IMR-90 (cell line): ENCODE data around the gene RPS25. TPM values are rescaled to one million over a fixed set of nuclear protein-coding genes. Genes with fewer than 3 reads are reported as not detected.
A peak's percentile ranks its signal among the peaks of the same experiment; 100 is the strongest.

Experiments used
- ATAC-seq: fragments of 200-7000 bp; cut with Tn5 transposase; 2 replicates; pipeline ENCODE4 v1.9.1; 2020; ENCODE audit warnings: low read depth, mild to moderate bottlenecking, moderate library complexity
- BruUV-seq: library from RNA; stranded (reverse); fragments of 400-500 nt; replicated peaks from 2 replicates; lab custom pipeline; 2021; lab: Mats Ljungman, UMichigan
- CTCF ChIA-PET: fragments of 300-600 bp; formaldehyde crosslinking; extraction: SDS; loops from one replicate; lab custom pipeline; 2021; ENCODE audit warnings: antibody characterized with exemption; lab: Yijun Ruan, JAX
- POLR2A ChIA-PET: fragments of 300-600 bp; sonication (Branson Sonifier 250); formaldehyde crosslinking; loops from one replicate; lab custom pipeline; 2022; ENCODE audit warnings: antibody characterized with exemption; ENCODE audit not compliant: unreplicated experiment; lab: Charles Lee
- DNase-seq: peaks from one replicate; pipeline ENCODE4 v3.0.0; 2013
- H2AFZ ChIP-seq: replicated peaks from 2 replicates; pipeline ENCODE3; 2013; ENCODE audit warnings: low read length, mild to moderate bottlenecking; ENCODE audit not compliant: poor library complexity
- H2AK5ac ChIP-seq: 2 replicates; pipeline ENCODE4 v1.6.1; 2013; ENCODE audit warnings: low read depth, low read length, inconsistent platforms
- H2AK9ac ChIP-seq: replicated peaks from 2 replicates; pipeline ENCODE3; 2013; ENCODE audit warnings: mild to moderate bottlenecking, low read depth, low read length, moderate library complexity; ENCODE audit not compliant: poor library complexity
- H2BK120ac ChIP-seq: 2 replicates; pipeline ENCODE4 v1.6.1; 2013; ENCODE audit warnings: low read depth, low read length, inconsistent platforms
- H2BK15ac ChIP-seq: 3 replicates; pipeline ENCODE4 v1.6.1; 2013; ENCODE audit warnings: low read depth, low read length, inconsistent platforms
- H2BK20ac ChIP-seq: 2 replicates; pipeline ENCODE4 v1.6.1; 2013; ENCODE audit warnings: low read depth, mild to moderate bottlenecking, inconsistent platforms, low read length, moderate library complexity
- H2BK5ac ChIP-seq: 2 replicates; pipeline ENCODE4 v1.6.1; 2013; ENCODE audit warnings: mild to moderate bottlenecking, low read depth, low read length, inconsistent platforms; ENCODE audit not compliant: poor library complexity, severe bottlenecking
- H3K14ac ChIP-seq: replicated peaks from 2 replicates; pipeline ENCODE4 v1.6.1; 2013; ENCODE audit warnings: low read depth, low read length, inconsistent platforms
- H3K18ac ChIP-seq: 2 replicates; pipeline ENCODE4 v1.6.1; 2013; ENCODE audit warnings: low read depth, low read length, control low read depth
- H3K23ac ChIP-seq: 2 replicates; pipeline ENCODE4 v1.6.1; 2013; ENCODE audit warnings: low read depth, low read length, inconsistent platforms
- H3K27ac ChIP-seq: 2 replicates; pipeline ENCODE4 v1.5.1; 2013; ENCODE audit warnings: mild to moderate bottlenecking, control low read depth, low read length; ENCODE audit not compliant: insufficient read depth
- H3K27me3 ChIP-seq: 2 replicates; pipeline ENCODE4 v1.6.1; 2013; ENCODE audit warnings: low read length; ENCODE audit not compliant: control insufficient read depth, insufficient read depth
- H3K36me3 ChIP-seq: 2 replicates; pipeline ENCODE4 v1.6.1; 2013; ENCODE audit warnings: low read length, mixed read lengths; ENCODE audit not compliant: control insufficient read depth, insufficient read depth
- H3K4ac ChIP-seq: 2 replicates; pipeline ENCODE4 v1.6.1; 2013; ENCODE audit warnings: low read depth, low read length, inconsistent platforms
- H3K4me1 ChIP-seq: 2 replicates; pipeline ENCODE4 v1.6.1; 2013; ENCODE audit warnings: low read length, mixed read lengths; ENCODE audit not compliant: control insufficient read depth, insufficient read depth
- H3K4me2 ChIP-seq: 2 replicates; pipeline ENCODE4 v1.6.1; 2013; ENCODE audit warnings: low read depth, mild to moderate bottlenecking, control low read depth, low read length, moderate library complexity
- H3K4me3 ChIP-seq: 2 replicates; pipeline ENCODE4 v1.5.1; 2013; ENCODE audit warnings: low read depth, mild to moderate bottlenecking, control low read depth, low read length, moderate library complexity; ENCODE audit not compliant: insufficient read depth
- H3K56ac ChIP-seq: 2 replicates; pipeline ENCODE4 v1.6.1; 2013; ENCODE audit warnings: low read length, inconsistent platforms; ENCODE audit not compliant: insufficient read depth; ENCODE audit errors: extremely low read depth
- H3K79me1 ChIP-seq, 2 experiments: 2 replicates each; pipeline ENCODE4 v1.6.1; 2013; ENCODE audit warnings: low read length in 2 of 2, inconsistent platforms in 1 of 2, low read depth in 1 of 2
- H3K9ac ChIP-seq: 2 replicates; pipeline ENCODE4 v1.6.1; 2013; ENCODE audit warnings: low read depth, low read length, control low read depth
- H3K9me1 ChIP-seq: 2 replicates; pipeline ENCODE4 v1.6.1; 2013; ENCODE audit warnings: low read length, inconsistent platforms; ENCODE audit not compliant: insufficient read depth
- H3K9me3 ChIP-seq: 2 replicates; pipeline ENCODE4 v1.6.1; 2013; ENCODE audit warnings: low read length; ENCODE audit not compliant: control insufficient read depth, insufficient read depth
- H4K20me1 ChIP-seq: 2 replicates; pipeline ENCODE4 v1.6.1; 2013; ENCODE audit warnings: low read length, inconsistent platforms; ENCODE audit not compliant: insufficient read depth
- H4K5ac ChIP-seq: 2 replicates; pipeline ENCODE4 v1.6.1; 2013; ENCODE audit warnings: mild to moderate bottlenecking, low read depth, low read length, control low read depth
- H4K8ac ChIP-seq, 2 experiments: 2 replicates each; pipeline ENCODE4 v1.6.1; 2013; ENCODE audit warnings: low read depth in 2 of 2, low read length in 2 of 2, control low read depth in 1 of 2, inconsistent platforms in 1 of 2
- H4K91ac ChIP-seq: 2 replicates; pipeline ENCODE4 v1.6.1; 2013; ENCODE audit warnings: low read depth, low read length, inconsistent platforms; ENCODE audit not compliant: insufficient read depth
- CEBPB ChIP-seq: IDR thresholded peaks from 2 replicates; pipeline ENCODE4 v1.6.1; 2012; ENCODE audit warnings: low read depth, low read length, improper control_type of control experiment
- CTCF ChIP-seq: conservative IDR thresholded peaks from 2 replicates; pipeline ENCODE4 v1.5.1; 2012; ENCODE audit warnings: mild to moderate bottlenecking, low read depth, low read length, improper control_type of control experiment
- MAZ ChIP-seq: IDR thresholded peaks from 2 replicates; pipeline ENCODE4 v1.6.1; 2012; ENCODE audit warnings: low read depth, mild to moderate bottlenecking, low read length, improper control_type of control experiment, moderate library complexity, borderline replicate concordance
- MXI1 ChIP-seq: IDR thresholded peaks from 2 replicates; pipeline ENCODE4 v1.6.1; 2012; ENCODE audit warnings: low read depth, mild to moderate bottlenecking, low read length, moderate library complexity, borderline replicate concordance
- POLR2A ChIP-seq: IDR thresholded peaks from 2 replicates; pipeline ENCODE4 v1.6.1; 2012; ENCODE audit warnings: mild to moderate bottlenecking, low read depth, low read length
- WGBS, 2 experiments: methylation state at CpG; one replicate each; pipeline versions ENCODE4 v1.1.5 to v1.1.7; 2013; ENCODE audit warnings: missing lambda C conversion rate in 2 of 2; ENCODE audit not compliant: insufficient read length in 1 of 2; ENCODE audit errors: extremely low coverage in 2 of 2; 5-methylcytosine and 5-hydroxymethylcytosine counted together
- dilution Hi-C: fragments of 300-500 bp; cut with HindIII; formaldehyde crosslinking; loops from one replicate; pipeline ENCODE4 v1.14.3; 2018; ENCODE audit warnings: low sequenced_read_pairs; ENCODE audit not compliant: unreplicated experiment
- in situ Hi-C: fragments of 300-500 bp; cut with MboI; formaldehyde crosslinking; loops from 3 replicates; pipeline ENCODE4 v1.14.3; 2019; ENCODE audit warnings: low sequenced_read_pairs, inconsistent platforms, mixed read lengths
- intact Hi-C: fragments of 100-400 bp; cut with micrococcal nuclease; formaldehyde crosslinking; loops from 2 replicates; pipeline ENCODE4 v1.10.0; 2022
- polyA plus RNA-seq, 3 experiments: library from polyadenylated mRNA; depleted of rRNA; stranded (reverse); fragments of >200 nt; gene quantifications; 2 replicates each; pipeline ENCODE4 v1.2.3, GENCODE V29; 2012; ENCODE audit warnings: low replicate concordance in 1 of 3
- total RNA-seq: library from RNA; depleted of rRNA; stranded (reverse); fragments of >200 nt; gene quantifications from 2 replicates; pipeline ENCODE4 v1.2.3, GENCODE V29; 2012

RPS25 gene
- total and polyA plus RNA-seq, 2 of the 4 experiments (the other 2 are of a cell fraction) = 727 to 905 TPM

DNA sequence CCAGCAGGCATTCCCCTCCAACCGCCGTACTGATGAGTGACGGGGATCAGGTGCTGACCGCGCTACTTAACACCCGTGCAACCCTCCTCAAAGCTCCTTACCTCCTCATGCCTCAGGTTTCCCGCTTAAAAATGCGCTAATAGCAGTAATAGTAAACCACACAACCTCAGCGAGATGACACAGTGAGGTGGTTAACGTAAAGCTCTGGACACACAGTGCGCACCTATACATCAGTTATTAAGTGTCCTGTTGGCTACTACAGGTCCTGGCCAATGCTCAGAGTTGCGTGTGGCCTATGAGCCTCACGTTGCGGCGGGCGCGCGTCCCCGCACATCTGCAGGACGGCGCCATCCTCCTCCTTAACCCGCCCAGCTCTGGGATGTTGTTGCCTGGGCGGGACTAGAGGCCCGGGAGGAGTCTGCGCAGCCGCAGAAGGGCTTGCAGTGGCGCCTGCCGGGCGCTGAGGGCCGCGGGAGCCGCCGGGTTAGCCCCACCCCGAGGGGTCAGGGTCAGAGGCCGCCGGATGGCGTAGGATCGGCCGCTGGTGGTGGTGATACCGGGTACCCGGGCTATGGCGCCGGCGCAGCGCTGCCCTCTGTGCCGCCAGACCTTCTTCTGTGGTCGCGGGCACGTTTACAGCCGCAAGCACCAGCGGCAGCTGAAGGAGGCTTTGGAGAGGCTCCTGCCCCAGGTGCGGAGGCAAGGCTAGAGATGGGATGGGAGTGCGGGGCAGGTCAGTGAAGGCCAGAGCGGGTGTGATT lies 20.3 kb downstream of the RPS25 start, which contains the start of gene CENATAC:
Gene CENATAC, plus strand, starts transcription at position 512 of the 761 bp plus-strand sequence. Its CDS starts 60 bp downstream, at position 572.
- Histone ChIP-seq H4K8ac (peak within 1 kb of the TSS; percentile 92 to 93), H3K36me3 (peaks cover 4% of the 10 kb centered on the region), H3K9me1 (peaks cover 8% of the 10 kb centered on the region), H3K27me3 (no peaks in the 10 kb centered on the region), H2AK5ac (peak within 1 kb of the TSS; percentile 80), H3K4ac (peak within 1 kb of the TSS; percentile 91), H4K5ac (peak within 1 kb of the TSS; percentile 90), H2BK15ac (peak within 1 kb of the TSS; percentile 68; the same call in 1 of the 3 replicates), H2AFZ (peak within 1 kb of the TSS; percentile 93), H3K4me3 (peak within 1 kb of the TSS; percentile 83), H2BK20ac (0 out of 2 replicates have a peak within 1 kb of the TSS, but pooled peaks have one; percentile 27), H3K27ac (peak within 1 kb of the TSS; percentile 64), H3K9ac (peak within 1 kb of the TSS; percentile 87), H3K79me1 (peaks cover 22 to 55% of the 10 kb centered on the region in 2 experiments), H2BK5ac (peak within 1 kb of the TSS; percentile 77), H4K91ac (peak within 1 kb of the TSS; percentile 83), H3K56ac (peak within 1 kb of the TSS; percentile 49), H3K4me1 (peaks cover 7% of the 10 kb centered on the region), H4K20me1 (no peaks in the 10 kb centered on the region), H2AK9ac (peak within 1 kb of the TSS; percentile 94), H2BK120ac (peak within 1 kb of the TSS; percentile 32; the same call in 1 of the 2 replicates), H3K4me2 (peak within 1 kb of the TSS; percentile 98), H3K23ac (peak within 1 kb of the TSS; percentile 96), H3K18ac (peak within 1 kb of the TSS; percentile 72), H3K9me3 (no peaks in the 10 kb centered on the region), H3K14ac (peak within 1 kb of the TSS; percentile 97)
- dilution Hi-C loops = no loop called here
- ChIA-PET CTCF (no interaction called here), POLR2A (interaction anchor here (0.6 kb wide), 1 partner anchor 339 kb away, joined by 3 read pairs; no protein-coding TSS in a partner anchor)
- no TSS peak for BruUV-seq
- DNase-seq (peak; percentile 80), ATAC-seq (peak; percentile 98)
- in situ Hi-C loops = no loop called here
- TF ChIP-seq POLR2A (peak; percentile 39; the same call in 1 of the 2 replicates), CTCF (0 out of 2 replicates have a peak, but pooled peaks have one; percentile 1), MXI1 (peak; percentile 53; the same call in 1 of the 2 replicates), MAZ (0 out of 2 replicates have a peak, but pooled peaks have one; percentile 8), CEBPB (no peak)
- 1% methylated on average over 32 of the region's 54 CpGs; no CpG with 5 or more reads in 1 of the 2 experiments for WGBS, 2 experiments
- intact Hi-C loops = no loop called here
